SJCRH30 (cell line): ENCODE data around the gene CD46. TPM values are rescaled to one million over a fixed set of nuclear protein-coding genes. Genes with fewer than 3 reads are reported as not detected.

Source experiments
- DNase-seq, 2 experiments: peaks; one replicate each; pipeline ENCODE4 v3.0.0-alpha.2; 2015 to 2020
- H3K27ac ChIP-seq: fragments of 250-450 bp; sonication (Bioruptor Pico); 2 replicates; pipeline ENCODE4 v1.5.1; 2020; ENCODE audit warnings: mild to moderate bottlenecking, moderate library complexity
- H3K27me3 ChIP-seq: fragments of 250-450 bp; sonication (Bioruptor Pico); 2 replicates; pipeline ENCODE4 v1.5.1; 2020; ENCODE audit warnings: mild to moderate bottlenecking, moderate library complexity
- H3K36me3 ChIP-seq: fragments of 250-450 bp; sonication (Bioruptor Pico); 2 replicates; pipeline ENCODE4 v1.5.1; 2020; ENCODE audit warnings: mild to moderate bottlenecking, moderate library complexity
- H3K4me1 ChIP-seq: fragments of 250-450 bp; sonication (Bioruptor Pico); 2 replicates; pipeline ENCODE4 v1.5.1; 2020; ENCODE audit warnings: mild to moderate bottlenecking, moderate library complexity
- H3K4me3 ChIP-seq: fragments of 250-450 bp; sonication (Bioruptor Pico); 2 replicates; pipeline ENCODE4 v1.5.1; 2020; ENCODE audit warnings: mild to moderate bottlenecking, moderate library complexity
- H3K9me3 ChIP-seq: fragments of 250-450 bp; sonication (Bioruptor Pico); replicated peaks from 2 replicates; pipeline ENCODE4 v1.5.1; 2020; ENCODE audit warnings: mild to moderate bottlenecking, moderate library complexity
- total RNA-seq: library from RNA; depleted of rRNA; stranded (reverse); fragments of >200 nt; shearing (Covaris generic); gene quantifications from 2 replicates; pipeline ENCODE4 v1.2.3, GENCODE V29; 2014

The CD46 gene
- total RNA-seq, 1 experiment from 2014 or later: 95.1 TPM

GRCh38 chr1:207832796-207833195 lies 80.9 kb downstream of the CD46 start:
- no peak for DNase-seq
- Histone ChIP-seq H3K9me3 (no peaks in the 10 kb centered on the region), H3K36me3 (no peaks in the 10 kb centered on the region), H3K27me3 (no peaks in the 10 kb centered on the region), H3K27ac (no peak overlapping the region), H3K4me3 (no peak overlapping the region), H3K4me1 (no peaks in the 10 kb centered on the region)

GRCh38 chr1:207833381-207833780 lies 81.5 kb downstream of the CD46 start:
- DNase-seq: no peak
- Histone ChIP-seq H3K4me3 (no peak overlapping the region), H3K27ac (no peak overlapping the region), H3K27me3 (no peaks in the 10 kb centered on the region), H3K4me1 (no peaks in the 10 kb centered on the region), H3K36me3 (no peaks in the 10 kb centered on the region), H3K9me3 (no peaks in the 10 kb centered on the region)

- H3K27me3 ChIP-seq: no peaks in the 10 kb centered on the region
- DNase-seq: no peak
- no peak overlapping the region for H3K27ac ChIP-seq
- no peaks in the 10 kb centered on the region for H3K9me3 ChIP-seq
- no peaks in the 10 kb centered on the region for H3K36me3 ChIP-seq
- no peak overlapping the region for H3K4me3 ChIP-seq
- no peaks in the 10 kb centered on the region for H3K4me1 ChIP-seq
These were observed 82.3 kb downstream of the CD46 start for GRCh38 chr1:207833956-207834660.

GRCh38 chr1:207835958-207836357 lies 84.1 kb downstream of the CD46 start:
- Histone ChIP-seq H3K27ac (no peak overlapping the region), H3K4me3 (no peak overlapping the region), H3K9me3 (no peaks in the 10 kb centered on the region), H3K4me1 (no peaks in the 10 kb centered on the region), H3K36me3 (no peaks in the 10 kb centered on the region), H3K27me3 (no peaks in the 10 kb centered on the region)
- no peak for DNase-seq

DNA sequence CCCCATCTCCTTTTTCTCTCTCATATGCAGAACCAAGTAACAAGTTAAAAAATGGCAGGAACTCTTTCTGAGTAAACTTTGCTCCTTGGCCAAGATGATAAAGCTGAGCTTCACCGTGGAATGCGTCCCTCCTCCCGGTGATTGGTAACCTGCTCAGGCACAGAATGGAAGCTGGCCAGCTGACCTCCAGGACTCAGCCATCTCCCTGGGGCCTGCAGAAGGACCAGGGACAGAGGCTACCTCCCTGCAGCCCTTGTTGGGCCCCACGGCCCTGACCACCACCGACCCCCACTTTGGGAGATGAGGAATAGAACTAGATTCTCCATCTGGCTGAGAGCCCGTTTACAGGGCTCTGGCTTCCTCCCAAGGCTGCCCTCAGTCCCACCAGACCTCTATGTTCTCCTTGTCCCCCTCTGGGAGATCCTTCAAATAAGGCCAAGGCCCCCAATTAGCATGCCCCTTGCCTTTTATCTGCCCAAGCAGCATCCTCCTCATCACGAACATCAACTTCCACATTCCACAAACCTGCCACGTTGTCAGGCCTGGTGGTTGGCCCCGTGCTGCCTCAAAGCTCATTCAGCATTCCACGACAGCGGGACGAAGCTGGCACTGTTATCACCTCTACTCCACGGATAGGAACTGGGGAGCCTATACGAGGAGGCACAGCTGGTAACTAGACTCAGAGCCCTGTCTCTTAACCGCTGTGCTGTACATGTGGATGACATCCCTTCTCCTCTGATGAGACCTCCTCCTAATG lies 84.9 kb downstream of the CD46 start:
- Histone ChIP-seq H3K4me3 (no peak overlapping the region), H3K36me3 (no peaks in the 10 kb centered on the region), H3K27me3 (no peaks in the 10 kb centered on the region), H3K27ac (no peak overlapping the region), H3K9me3 (no peaks in the 10 kb centered on the region), H3K4me1 (no peaks in the 10 kb centered on the region)
- DNase-seq: no peak

- DNase-seq: no peak
- no peaks in the 10 kb centered on the region for H3K27me3 ChIP-seq
- H3K9me3 ChIP-seq: no peaks in the 10 kb centered on the region
- H3K4me1 ChIP-seq: no peaks in the 10 kb centered on the region
- no peak overlapping the region for H3K27ac ChIP-seq
- H3K36me3 ChIP-seq: no peaks in the 10 kb centered on the region
- H3K4me3 ChIP-seq: no peak overlapping the region
These were observed 85.8 kb downstream of the CD46 start for GRCh38 chr1:207837673-207838072.

GRCh38 chr1:207838156-207839082 lies 86.6 kb downstream of the CD46 start:
- H3K4me1 ChIP-seq: no peaks in the 10 kb centered on the region
- H3K4me3 ChIP-seq: no peak overlapping the region
- DNase-seq: no peak
- H3K27ac ChIP-seq: no peak overlapping the region
- no peaks in the 10 kb centered on the region for H3K27me3 ChIP-seq
- no peaks in the 10 kb centered on the region for H3K36me3 ChIP-seq
- H3K9me3 ChIP-seq: no peaks in the 10 kb centered on the region

- no peaks in the 10 kb centered on the region for H3K27me3 ChIP-seq
- no peak overlapping the region for H3K4me3 ChIP-seq
- no peaks in the 10 kb centered on the region for H3K36me3 ChIP-seq
- no peaks in the 10 kb centered on the region for H3K4me1 ChIP-seq
- no peaks in the 10 kb centered on the region for H3K9me3 ChIP-seq
- no peak for DNase-seq
- H3K27ac ChIP-seq: no peak overlapping the region
These were observed 87.2 kb downstream of the CD46 start for GRCh38 chr1:207839083-207839413.

DNA sequence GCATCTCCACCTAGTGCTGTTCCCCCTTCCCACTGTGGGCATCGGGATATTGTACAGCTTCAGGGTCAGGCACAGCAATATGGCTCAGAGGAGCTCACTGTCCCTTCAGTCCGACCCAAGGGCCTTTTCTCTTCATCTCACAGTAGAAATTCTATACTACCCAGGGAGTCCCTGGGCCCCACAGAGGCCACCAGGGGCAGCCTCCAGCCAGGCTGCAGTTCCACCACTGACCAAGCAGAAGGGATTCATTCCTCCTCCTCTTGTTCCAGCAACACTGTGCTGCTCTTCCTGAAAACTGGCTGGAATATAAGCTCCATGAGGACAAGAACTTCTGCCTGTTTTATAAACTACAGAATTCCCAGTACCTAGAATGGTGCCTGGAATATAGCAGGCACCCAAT lies 88.5 kb downstream of the CD46 start:
- H3K9me3 ChIP-seq: no peaks in the 10 kb centered on the region
- no peak for DNase-seq
- H3K4me1 ChIP-seq: no peaks in the 10 kb centered on the region
- no peak overlapping the region for H3K4me3 ChIP-seq
- no peaks in the 10 kb centered on the region for H3K27me3 ChIP-seq
- H3K36me3 ChIP-seq: no peaks in the 10 kb centered on the region
- no peak overlapping the region for H3K27ac ChIP-seq

DNA sequence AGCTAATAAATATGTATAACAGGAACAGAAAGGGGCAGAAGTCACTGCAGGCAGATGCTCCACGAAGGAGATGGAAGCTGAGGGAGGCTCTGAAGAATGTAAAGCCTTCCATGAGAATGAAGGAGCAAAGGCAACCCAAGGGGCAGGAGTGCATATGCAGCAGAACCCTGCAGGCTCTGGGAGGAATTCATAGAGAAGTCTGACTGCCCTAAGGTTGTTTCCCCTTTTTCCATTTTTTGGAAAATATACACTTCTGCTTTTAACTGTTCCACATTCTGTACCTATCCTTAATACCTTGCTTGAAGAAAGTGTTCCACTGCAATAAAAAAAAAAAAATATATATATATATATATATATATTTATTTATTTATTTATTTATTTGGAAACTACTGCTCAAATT lies 89.4 kb downstream of the CD46 start:
- Histone ChIP-seq H3K4me3 (no peak overlapping the region), H3K4me1 (no peaks in the 10 kb centered on the region), H3K27me3 (no peaks in the 10 kb centered on the region), H3K9me3 (no peaks in the 10 kb centered on the region), H3K27ac (no peak overlapping the region), H3K36me3 (no peaks in the 10 kb centered on the region)
- no peak for DNase-seq

GRCh38 chr1:207841901-207842300 lies 90.0 kb downstream of the CD46 start:
- no peaks in the 10 kb centered on the region for H3K27me3 ChIP-seq
- no peak overlapping the region for H3K27ac ChIP-seq
- H3K4me1 ChIP-seq: no peaks in the 10 kb centered on the region
- no peaks in the 10 kb centered on the region for H3K9me3 ChIP-seq
- DNase-seq: no peak
- H3K4me3 ChIP-seq: no peak overlapping the region
- no peaks in the 10 kb centered on the region for H3K36me3 ChIP-seq

GRCh38 chr1:207842506-207842905 lies 90.7 kb downstream of the CD46 start:
- Histone ChIP-seq H3K27ac (no peak overlapping the region), H3K9me3 (no peaks in the 10 kb centered on the region), H3K4me1 (no peaks in the 10 kb centered on the region), H3K4me3 (no peak overlapping the region), H3K36me3 (no peaks in the 10 kb centered on the region), H3K27me3 (no peaks in the 10 kb centered on the region)
- no peak for DNase-seq

DNA sequence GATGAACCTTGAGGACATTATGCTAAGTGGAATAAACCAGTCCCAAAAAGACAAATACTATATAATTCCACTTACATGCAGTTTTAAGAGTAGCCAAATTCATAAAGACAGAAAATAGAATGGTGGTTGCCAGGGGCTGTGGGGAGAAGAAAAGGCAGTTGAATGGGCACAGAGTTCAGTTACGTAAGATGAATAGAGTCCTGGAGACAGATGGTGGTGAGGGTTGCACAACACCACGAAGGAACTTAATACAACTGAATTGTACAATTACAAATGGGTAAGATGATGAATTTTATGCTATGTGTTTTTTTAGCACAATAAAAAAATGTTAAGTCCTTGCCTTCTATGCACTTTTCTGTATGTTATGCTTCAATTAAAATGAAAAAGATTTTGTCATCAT lies 92.5 kb downstream of the CD46 start:
- H3K36me3 ChIP-seq: no peaks in the 10 kb centered on the region
- no peaks in the 10 kb centered on the region for H3K4me1 ChIP-seq
- no peak for DNase-seq
- no peaks in the 10 kb centered on the region for H3K9me3 ChIP-seq
- no peaks in the 10 kb centered on the region for H3K27me3 ChIP-seq
- H3K27ac ChIP-seq: no peak overlapping the region
- H3K4me3 ChIP-seq: no peak overlapping the region
